ENCODE data around the gene ARF3.

- no peak for TF ChIP-seq JUND (IDR thresholded peaks at IDR 0.05)
- no peak for TF ChIP-seq EP300 (IDR thresholded peaks at IDR 0.05; ENCODE audit: borderline replicate concordance in 1 of 2, low read depth in 1 of 2, low read length in 1 of 2)
- no peak for TF ChIP-seq REST (IDR thresholded peaks at IDR 0.05; ENCODE audit: low read depth, low read length)
- peak; percentile 61 for TF ChIP-seq CTCF (IDR thresholded peaks at IDR 0.05)
- no peak for TF ChIP-seq MAX (IDR thresholded peaks at IDR 0.05; ENCODE audit: low read depth)
- no peak for TF ChIP-seq POLR2AphosphoS5 (IDR thresholded peaks at IDR 0.05; ENCODE audit: low read depth, low read length)
- TF ChIP-seq ZBTB33 (IDR thresholded peaks at IDR 0.05; ENCODE audit: borderline replicate concordance, low read depth) = no peak
These were observed 39.8 kb upstream of the ARF3 start for GRCh38 chr12:48996794-48997718.

Measured in SK-N-SH (cell line).